ENCODE results near the gene SSTR5. TPM values are rescaled to one million over a fixed set of nuclear protein-coding genes. Genes with fewer than 3 reads are reported as not detected.

SSTR5 gene
- total and polyA plus RNA-seq, 10 of the 15 experiments (the other 5 are each of a cell fraction or from before 2014, with no cell fraction given), result not detected

GRCh38 chr16:1081734-1082265 is 9.3 kb downstream of the SSTR5 start:
- H3K9ac ChIP-seq (ENCODE audit: control insufficient read depth, insufficient read depth, low read length), result no peak overlapping the region
- DNase-seq (ENCODE audit: low read depth, low spot score), result no peak
- WGBS (ENCODE audit: insufficient coverage, insufficient replicate concordance, low lambda C conversion rate, missing lambda C conversion rate), result 24% methylated on average over 21 of the region's 22 CpGs

More at GRCh38 chr16:1081734-1082265, 9.3 kb downstream of the SSTR5 start:
- Histone ChIP-seq H3K27ac (ENCODE audit: control insufficient read depth, insufficient read depth) (no peak overlapping the region), H3K79me2 (ENCODE audit: control insufficient read depth, insufficient read depth, low read length) (no peaks in the 10 kb centered on the region), H4K20me1 (ENCODE audit: control insufficient read depth, insufficient read depth) (no peaks in the 10 kb centered on the region), H3K36me3 (ENCODE audit: control insufficient read depth in 2 of 2, insufficient read depth in 2 of 2, low read length in 1 of 2) (no peaks in the 10 kb centered on the region), H3K4me1 (ENCODE audit: control insufficient read depth, insufficient read depth, low read length) (no peaks in the 10 kb centered on the region), H2AFZ (ENCODE audit: control insufficient read depth, low read depth, low read length) (no peak overlapping the region), H3K27me3 (replicated peaks in 1 of 2; ENCODE audit: control insufficient read depth in 2 of 2, insufficient read depth in 2 of 2, low read length in 1 of 2) (no peaks in the 10 kb centered on the region), H3K4me3 (no peak overlapping the region), H3K4me2 (ENCODE audit: control insufficient read depth, insufficient read depth) (no peak overlapping the region), H3K9me3 (replicated peaks; ENCODE audit: control insufficient read depth, insufficient read depth, low read length) (peaks cover 4% of the 10 kb centered on the region; the same call in 1 of the 3 replicates)
- in situ Hi-C loops (cut with MboI) (no loop called here), intact Hi-C loops (cut with micrococcal nuclease; ENCODE audit: unreplicated experiment) (no loop called here)
- ATAC-seq (no peak), FAIRE-seq (no peak)
- no TSS peak for BruUV-seq (replicated peaks)
- ChIA-PET CTCF (no interaction called here), SMC1A (ENCODE audit: uncharacterized antibody, unreplicated experiment) (no interaction called here), POLR2A (no interaction called here), RAD21 (ENCODE audit: unreplicated experiment) (no interaction called here)
- TF ChIP-seq FOXM1 (IDR thresholded peaks at IDR 0.05; ENCODE audit: low read depth, low read length), result no peak
- TF ChIP-seq TBL1XR1 (IDR thresholded peaks at IDR 0.05; ENCODE audit: low read depth, low read length), result no peak
- TF ChIP-seq ETV6 (conservative IDR thresholded peaks at IDR 0.05 in 1 of 2, IDR thresholded peaks at IDR 0.05 in 1 of 2; ENCODE audit: borderline replicate concordance in 1 of 2, low read depth in 1 of 2), result no peak
- no peak for TF ChIP-seq IRF5 (IDR thresholded peaks at IDR 0.05; ENCODE audit: borderline replicate concordance)
- TF ChIP-seq PRDM15 (CRISPR knock-in tag; IDR thresholded peaks at IDR 0.05), result no peak
- TF ChIP-seq MLLT1 (IDR thresholded peaks at IDR 0.05), result no peak
- no peak for TF ChIP-seq HDAC6 (IDR thresholded peaks at IDR 0.05; ENCODE audit: unreplicated experiment)
- TF ChIP-seq CEBPB (IDR thresholded peaks at IDR 0.05; ENCODE audit: borderline replicate concordance in 1 of 2, low read depth in 2 of 2, low read length in 2 of 2), result no peak
- TF ChIP-seq MYB (IDR thresholded peaks at IDR 0.05; ENCODE audit: borderline replicate concordance, low read depth, low read length), result no peak

Measured in GM12878 (cell line).